ENCODE data around the gene TAX1BP1.

Gene TAX1BP1

GRCh38 chr7:27863880-27864279, 123.9 kb downstream of the TAX1BP1 start:
- DNase-seq (ENCODE audit: low read depth in 2 of 2): peak in 1 of 2 donors; percentile 12
- H3K4me3 ChIP-seq (replicated peaks in 1 of 2; ENCODE audit: low read depth in 2 of 2, low read length in 2 of 2): no peak overlapping the region
- no peak for TF ChIP-seq CTCF (IDR thresholded peaks at IDR 0.05; ENCODE audit: low read depth, low read length)

GRCh38 chr7:27866256-27866655, 126.3 kb downstream of the TAX1BP1 start:
- no peak overlapping the region for H3K4me3 ChIP-seq (replicated peaks in 1 of 2; ENCODE audit: low read depth in 2 of 2, low read length in 2 of 2)
- TF ChIP-seq CTCF (IDR thresholded peaks at IDR 0.05; ENCODE audit: low read depth, low read length): no peak
- no peak for DNase-seq (ENCODE audit: low read depth in 2 of 2)

GRCh38 chr7:27866828-27867672, 127.1 kb downstream of the TAX1BP1 start:
- H3K4me3 ChIP-seq (replicated peaks in 1 of 2; ENCODE audit: low read depth in 2 of 2, low read length in 2 of 2): no peak overlapping the region
- DNase-seq (ENCODE audit: low read depth in 2 of 2): no peak
- no peak for TF ChIP-seq CTCF (IDR thresholded peaks at IDR 0.05; ENCODE audit: low read depth, low read length)

- no peak overlapping the region for H3K4me3 ChIP-seq (replicated peaks in 1 of 2; ENCODE audit: low read depth in 2 of 2, low read length in 2 of 2)
- TF ChIP-seq CTCF (IDR thresholded peaks at IDR 0.05; ENCODE audit: low read depth, low read length): no peak
- peak; percentile 5 to 51 for DNase-seq (ENCODE audit: low read depth in 2 of 2)
Measured at GRCh38 chr7:27868131-27868550, 128.2 kb downstream of the TAX1BP1 start.

GRCh38 chr7:27869056-27869455, 129.1 kb downstream of the TAX1BP1 start:
- no peak for TF ChIP-seq CTCF (IDR thresholded peaks at IDR 0.05; ENCODE audit: low read depth, low read length)
- H3K4me3 ChIP-seq (replicated peaks in 1 of 2; ENCODE audit: low read depth in 2 of 2, low read length in 2 of 2): no peak overlapping the region
- DNase-seq (ENCODE audit: low read depth in 2 of 2): no peak

- no peak overlapping the region for H3K4me3 ChIP-seq (replicated peaks in 1 of 2; ENCODE audit: low read depth in 2 of 2, low read length in 2 of 2)
- DNase-seq (ENCODE audit: low read depth in 2 of 2): no peak
- TF ChIP-seq CTCF (IDR thresholded peaks at IDR 0.05; ENCODE audit: low read depth, low read length): no peak
Measured at GRCh38 chr7:27870595-27870994, 130.6 kb downstream of the TAX1BP1 start.
